SK-N-MC (cell line): ENCODE results near the gene GAL.

Source experiments
- DNase-seq: peaks from one replicate; pipeline ENCODE4 v3.0.0-alpha.2; 2011; ENCODE audit warnings: low read depth, low spot score
- H3K27ac ChIP-seq: fragments of 200-600 bp; sonication (generic); 2 replicates; pipeline ENCODE4 v1.5.1; 2016; ENCODE audit warnings: mixed run types
- H3K36me3 ChIP-seq: fragments of 200-600 bp; sonication (generic); 2 replicates; pipeline ENCODE4 v1.6.1; 2017; ENCODE audit warnings: antibody characterized with exemption, low read length, mixed read lengths; ENCODE audit not compliant: insufficient read depth
- H3K4me3 ChIP-seq: fragments of 200-600 bp; sonication (generic); 2 replicates; pipeline ENCODE4 v1.5.1; 2016
- H3K9ac ChIP-seq: fragments of 200-600 bp; sonication (generic); 2 replicates; pipeline ENCODE4 v1.8.0; 2017; ENCODE audit warnings: mixed run types, mixed read lengths; ENCODE audit not compliant: insufficient read length
- H3K9me3 ChIP-seq: fragments of 200-600 bp; sonication (generic); 2 replicates; pipeline ENCODE4 v1.6.1; 2017; ENCODE audit warnings: low read depth, mild to moderate bottlenecking, antibody characterized with exemption, low read length, moderate library complexity, mixed read lengths
- EZH2 ChIP-seq: fragments of 200-600 bp; sonication (generic); IDR thresholded peaks from one replicate; pipeline ENCODE4 v1.6.1; 2017; ENCODE audit warnings: antibody characterized with exemption
- FOXP2 ChIP-seq: optimal IDR thresholded peaks from 2 replicates; pipeline ENCODE3; 2011; ENCODE audit warnings: mild to moderate bottlenecking, moderate library complexity; ENCODE audit not compliant: insufficient read depth; ENCODE audit errors: extremely low read length, control extremely low read depth
- POLR2AphosphoS5 ChIP-seq: IDR thresholded peaks from 2 replicates; pipeline ENCODE4 v1.6.1; 2012; ENCODE audit warnings: mild to moderate bottlenecking, low read depth, low read length, borderline replicate concordance

GAL gene

DNA sequence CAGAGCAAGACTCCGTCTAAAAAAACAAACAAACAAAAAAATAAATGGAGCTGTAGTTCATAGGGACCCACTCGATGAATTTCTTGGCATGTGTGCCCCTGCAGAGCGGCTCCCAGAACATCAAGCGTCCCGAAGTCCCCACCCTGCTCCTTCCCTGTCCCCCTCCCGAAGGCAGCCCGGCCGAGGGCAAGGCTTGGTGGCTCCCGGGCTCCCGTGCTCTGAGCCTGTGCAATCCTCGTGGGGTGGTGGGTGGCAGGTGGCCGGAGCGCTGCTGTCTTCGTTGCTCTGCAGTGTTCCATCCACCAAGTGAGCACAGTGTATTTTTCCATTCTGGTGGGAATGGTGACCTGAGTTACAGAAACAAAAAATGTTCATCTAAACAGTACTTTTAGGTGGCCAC lies 33.5 kb upstream of the GAL start:
- TF ChIP-seq FOXP2 (no peak), POLR2AphosphoS5 (no peak), EZH2 (no peak)
- no peaks in the 10 kb centered on the region for H3K36me3 ChIP-seq
- H3K27ac ChIP-seq: no peak overlapping the region
- no peak overlapping the region for H3K9ac ChIP-seq
- no peaks in the 10 kb centered on the region for H3K9me3 ChIP-seq
- no peak for DNase-seq
- no peak overlapping the region for H3K4me3 ChIP-seq

DNA sequence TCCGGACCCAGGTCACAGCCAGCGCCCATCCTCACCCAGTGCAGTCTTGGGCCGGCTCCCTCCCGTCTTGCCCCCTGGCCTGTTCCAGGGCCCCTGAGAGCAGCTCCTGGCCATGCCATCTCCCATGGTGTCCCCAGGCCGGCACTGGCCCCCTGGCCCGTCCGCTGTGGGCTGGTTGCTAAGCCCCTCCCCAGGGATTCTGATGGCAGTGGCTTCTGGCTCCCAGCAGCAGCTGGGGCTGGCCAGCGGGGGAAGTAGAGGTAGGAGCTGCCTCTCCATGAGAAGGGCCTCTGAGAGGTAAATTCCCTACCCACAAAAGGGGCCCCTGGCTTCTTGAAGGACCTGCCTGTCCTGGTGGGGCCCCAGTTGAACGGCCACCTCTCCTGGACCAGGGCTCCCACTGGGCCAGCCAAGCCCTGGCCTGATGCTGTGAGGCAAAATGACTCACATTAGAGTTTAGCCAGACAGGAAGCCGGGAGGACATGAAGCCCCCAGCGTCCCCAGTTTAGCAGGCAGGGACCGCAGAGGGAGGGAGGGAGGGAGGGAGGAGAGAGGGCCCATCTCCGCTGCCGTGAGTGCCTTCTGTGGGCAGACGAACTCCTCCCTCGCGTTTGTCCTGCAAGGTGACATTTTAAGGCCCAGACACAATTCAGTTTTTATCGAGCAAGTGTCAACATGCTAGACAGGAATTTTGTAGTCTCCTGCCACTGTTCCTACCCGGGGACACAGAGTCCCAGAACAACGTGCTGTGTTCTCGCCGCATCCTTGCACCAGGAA lies 32.9 kb upstream of the GAL start:
- no peak for DNase-seq
- Histone ChIP-seq H3K9me3 (no peaks in the 10 kb centered on the region), H3K36me3 (no peaks in the 10 kb centered on the region), H3K4me3 (no peak overlapping the region), H3K27ac (no peak overlapping the region), H3K9ac (no peak overlapping the region)
- TF ChIP-seq EZH2: no peak

DNA sequence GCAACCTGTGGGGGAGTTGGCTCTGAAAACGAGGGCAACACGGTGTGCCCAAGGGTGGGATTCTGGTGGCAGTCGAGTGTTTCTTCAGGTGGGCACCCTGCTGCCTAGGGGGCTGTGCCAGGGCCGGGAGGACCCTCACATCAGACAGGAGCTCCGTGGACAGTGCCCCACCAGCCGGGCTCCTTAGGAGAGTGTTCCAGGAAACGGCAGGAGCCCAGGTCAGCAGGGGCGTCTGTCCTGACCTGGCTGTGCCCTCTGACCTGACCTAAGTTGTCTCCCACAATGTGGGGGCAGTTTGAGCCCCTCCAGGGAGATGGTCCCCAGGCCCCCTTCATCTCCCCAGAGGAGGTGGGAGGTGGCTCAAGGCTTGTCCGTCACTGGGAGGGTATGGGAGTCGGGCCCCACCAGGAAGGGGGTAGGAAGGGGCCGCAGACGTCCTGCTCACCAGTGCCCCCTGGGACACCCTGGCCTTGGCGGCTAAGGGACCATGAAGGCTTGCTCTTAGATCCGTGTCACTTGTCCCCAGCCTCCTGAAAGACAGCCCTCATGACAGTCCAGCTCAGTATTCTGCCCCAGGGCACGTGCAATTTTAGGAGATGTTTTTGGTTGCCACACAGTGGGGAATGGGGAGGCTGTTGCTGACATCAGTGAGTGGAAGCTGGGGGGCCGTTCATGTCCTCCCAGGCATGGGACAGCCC lies 32.2 kb upstream of the GAL start:
- Histone ChIP-seq H3K9me3 (no peaks in the 10 kb centered on the region), H3K36me3 (no peaks in the 10 kb centered on the region), H3K9ac (no peak overlapping the region), H3K4me3 (no peak overlapping the region), H3K27ac (no peak overlapping the region)
- TF ChIP-seq EZH2 (no peak), FOXP2 (no peak), POLR2AphosphoS5 (no peak)
- no peak for DNase-seq

DNA sequence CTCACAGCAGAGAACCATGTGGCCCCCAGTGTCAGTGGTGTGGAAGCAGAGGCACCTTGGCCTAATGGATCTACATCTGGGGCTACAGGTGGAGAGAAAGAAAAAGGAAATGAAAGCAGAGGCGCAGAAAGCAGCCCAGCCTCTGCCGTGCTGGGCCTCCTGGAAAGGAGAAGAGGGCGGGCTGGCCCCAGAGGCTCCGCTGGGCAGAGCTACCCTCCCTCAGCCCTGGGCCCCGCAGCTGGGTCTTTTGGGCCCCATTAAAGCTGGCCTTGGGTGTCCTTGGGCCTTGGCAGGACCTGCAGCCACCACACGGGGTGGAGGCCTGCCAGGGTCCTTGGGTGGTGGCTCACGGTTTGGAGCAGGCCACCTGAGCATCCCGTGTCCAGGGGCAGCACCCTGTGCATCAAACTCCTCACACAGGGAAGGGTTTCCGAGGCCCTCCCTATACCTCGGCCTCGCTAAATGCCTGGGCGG lies 31.6 kb upstream of the GAL start:
- H3K9ac ChIP-seq: no peak overlapping the region
- no peaks in the 10 kb centered on the region for H3K36me3 ChIP-seq
- H3K27ac ChIP-seq: no peak overlapping the region
- no peak overlapping the region for H3K4me3 ChIP-seq
- H3K9me3 ChIP-seq: no peaks in the 10 kb centered on the region
- DNase-seq: no peak
- no peak for TF ChIP-seq FOXP2
- TF ChIP-seq EZH2: no peak
- TF ChIP-seq POLR2AphosphoS5: no peak

DNA sequence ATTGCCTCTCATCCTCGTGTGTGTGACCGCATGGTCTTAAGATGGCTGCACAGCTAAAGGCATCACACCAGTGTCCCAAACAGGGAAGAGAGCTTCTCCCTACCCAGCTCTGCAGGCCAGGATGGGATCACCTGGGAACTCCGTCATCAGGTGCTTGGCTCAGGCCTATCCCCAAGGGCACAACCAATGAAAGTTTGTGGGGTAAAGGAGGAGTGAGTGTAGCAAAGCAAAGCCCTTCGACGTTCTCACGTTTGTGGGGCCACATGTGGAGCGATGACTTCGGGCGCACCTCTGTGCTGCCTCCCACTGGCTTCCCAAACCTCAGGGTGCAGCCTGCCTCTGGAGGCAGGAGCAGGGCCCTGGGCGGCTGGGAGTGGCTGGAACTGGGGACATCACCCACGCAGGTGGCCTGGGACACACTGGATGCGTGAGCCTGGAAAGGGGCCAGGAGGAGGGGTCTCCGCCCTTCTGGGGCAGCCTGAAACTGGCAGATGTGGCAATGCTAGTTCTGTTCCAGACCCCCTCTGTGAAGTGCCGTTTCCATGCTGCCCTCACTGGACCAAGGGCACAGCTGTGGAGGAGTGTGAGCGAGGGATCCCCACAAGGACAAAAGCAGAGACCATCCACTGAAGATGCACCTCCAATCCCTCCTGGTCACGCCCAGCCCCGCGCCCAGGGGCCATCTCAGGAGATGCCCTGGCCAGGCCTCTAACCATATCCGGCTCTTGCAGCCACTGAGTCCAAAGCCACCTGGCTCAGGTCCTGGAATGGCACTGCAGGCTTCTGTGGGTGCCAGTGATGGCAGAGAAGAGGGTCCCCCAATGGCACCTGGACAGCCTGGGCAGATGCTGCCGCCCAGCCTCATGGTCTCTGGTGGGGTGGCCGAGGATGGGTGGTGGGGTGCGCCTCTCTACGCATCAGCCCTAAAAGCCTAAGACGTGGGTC lies 30.6 kb upstream of the GAL start:
- no peak overlapping the region for H3K4me3 ChIP-seq
- no peak for TF ChIP-seq EZH2
- TF ChIP-seq POLR2AphosphoS5: no peak
- TF ChIP-seq FOXP2: no peak
- H3K9ac ChIP-seq: no peak overlapping the region
- no peak for DNase-seq
- H3K9me3 ChIP-seq: no peaks in the 10 kb centered on the region
- H3K36me3 ChIP-seq: no peaks in the 10 kb centered on the region
- H3K27ac ChIP-seq: no peak overlapping the region

DNA sequence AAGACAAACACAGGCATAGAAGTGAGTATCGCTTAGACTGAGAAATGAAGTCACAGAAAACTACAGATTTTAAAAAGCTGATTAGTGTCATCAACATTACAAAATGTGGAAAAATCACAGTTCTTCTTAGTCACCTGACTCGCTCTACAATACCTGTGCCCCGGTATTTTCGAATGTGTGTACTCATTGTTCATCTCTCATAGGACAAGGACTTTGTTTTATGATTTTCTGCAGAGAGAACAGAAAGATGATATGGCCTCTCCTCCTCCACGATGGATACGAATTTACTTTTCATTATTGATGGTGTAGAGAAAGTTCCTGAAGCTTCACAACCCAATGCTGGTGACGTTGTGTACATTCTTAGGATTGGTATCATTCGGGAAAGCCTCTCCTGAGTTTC lies 29.4 kb upstream of the GAL start:
- Histone ChIP-seq H3K27ac (no peak overlapping the region), H3K9ac (no peak overlapping the region), H3K9me3 (no peaks in the 10 kb centered on the region), H3K4me3 (no peak overlapping the region), H3K36me3 (no peaks in the 10 kb centered on the region)
- TF ChIP-seq FOXP2 (no peak), POLR2AphosphoS5 (no peak), EZH2 (no peak)
- DNase-seq: no peak

GRCh38 chr11:68655406-68655805 lies 28.9 kb upstream of the GAL start:
- TF ChIP-seq FOXP2 (no peak), EZH2 (no peak), POLR2AphosphoS5 (no peak)
- no peaks in the 10 kb centered on the region for H3K9me3 ChIP-seq
- H3K36me3 ChIP-seq: no peaks in the 10 kb centered on the region
- no peak overlapping the region for H3K27ac ChIP-seq
- DNase-seq: no peak
- H3K4me3 ChIP-seq: no peak overlapping the region
- no peak overlapping the region for H3K9ac ChIP-seq

DNA sequence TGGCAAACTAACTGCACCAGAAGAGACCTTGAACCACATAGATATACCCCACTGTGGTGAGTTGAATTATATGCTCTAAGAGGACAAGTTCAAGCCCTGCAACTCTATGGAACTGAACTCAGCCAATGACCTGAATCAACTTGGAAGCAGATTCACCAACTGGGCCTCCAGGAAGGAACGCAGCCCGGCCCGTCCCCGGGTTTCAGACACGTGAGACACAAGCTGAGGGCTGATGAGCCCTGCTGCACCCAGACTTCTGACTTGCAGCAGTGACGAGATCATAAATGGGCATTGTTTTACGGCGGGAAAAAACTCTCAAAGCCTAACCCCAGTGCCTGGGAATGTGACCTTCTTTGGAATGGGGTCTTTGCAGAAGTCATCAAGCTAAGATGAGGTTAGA lies 28.5 kb upstream of the GAL start:
- DNase-seq: no peak
- H3K4me3 ChIP-seq: no peak overlapping the region

More for the DNA sequence above, 28.5 kb upstream of the GAL start:
- H3K27ac ChIP-seq: no peak overlapping the region
- no peak for TF ChIP-seq EZH2
- TF ChIP-seq POLR2AphosphoS5: no peak
- no peak for TF ChIP-seq FOXP2
- no peaks in the 10 kb centered on the region for H3K36me3 ChIP-seq
- no peaks in the 10 kb centered on the region for H3K9me3 ChIP-seq
- H3K9ac ChIP-seq: no peak overlapping the region
